A673 (cell line): ENCODE data around the gene PLXDC2. TPM values are rescaled to one million over a fixed set of nuclear protein-coding genes. Genes with fewer than 3 reads are reported as not detected.

ENCODE experiments used
- BruUV-seq: library from RNA; stranded (reverse); fragments of 400-500 nt; replicated peaks from 2 replicates; lab custom pipeline; 2021; lab: Mats Ljungman, UMichigan
- CTCF ChIA-PET: fragments of 300-600 bp; sonication (Branson Sonifier 250); formaldehyde crosslinking; loops from one replicate; lab custom pipeline; 2022; ENCODE audit warnings: antibody characterized with exemption; lab: Charles Lee
- POLR2A ChIA-PET: fragments of 300-600 bp; sonication (Branson Sonifier 250); formaldehyde crosslinking; loops from one replicate; lab custom pipeline; 2022; ENCODE audit warnings: antibody characterized with exemption; ENCODE audit not compliant: low non-redundant PET; lab: Charles Lee
- DNase-seq: peaks from one replicate; pipeline ENCODE4 v3.0.0-alpha.2; 2015; ENCODE audit warnings: low spot score
- H3K27ac ChIP-seq: fragments of 200-600 bp; sonication (generic); 2 replicates; pipeline ENCODE4 v1.5.1; 2016; ENCODE audit warnings: mixed run types, low read depth, mild to moderate bottlenecking, mixed read lengths, antibody characterized with exemption, low read length; ENCODE audit not compliant: poor library complexity, severe bottlenecking
- H3K27me3 ChIP-seq: fragments of 200-600 bp; sonication (generic); replicated peaks from 2 replicates; pipeline ENCODE4 v1.6.1; 2017; ENCODE audit warnings: mixed run types, low read depth, mild to moderate bottlenecking, mixed read lengths, antibody characterized with exemption, low read length; ENCODE audit not compliant: insufficient read depth, poor library complexity
- H3K36me3 ChIP-seq: fragments of 200-600 bp; sonication (generic); 2 replicates; pipeline ENCODE4 v1.6.1; 2016; ENCODE audit warnings: mixed run types, mild to moderate bottlenecking, mixed read lengths, antibody characterized with exemption, low read length; ENCODE audit not compliant: insufficient read depth, poor library complexity, severe bottlenecking
- H3K4me1 ChIP-seq: fragments of 200-600 bp; sonication (generic); 2 replicates; pipeline ENCODE4 v1.6.1; 2017; ENCODE audit warnings: mixed run types, mild to moderate bottlenecking, mixed read lengths, antibody characterized with exemption, low read length; ENCODE audit not compliant: insufficient read depth, poor library complexity, severe bottlenecking
- H3K4me3 ChIP-seq: fragments of 200-600 bp; sonication (generic); 2 replicates; pipeline ENCODE4 v1.5.1; 2016; ENCODE audit warnings: low read depth, mixed run types, mild to moderate bottlenecking, mixed read lengths, low read length; ENCODE audit not compliant: poor library complexity, severe bottlenecking
- H3K9me3 ChIP-seq: fragments of 200-600 bp; sonication (generic); 2 replicates; pipeline ENCODE4 v1.6.1; 2016; ENCODE audit warnings: mixed run types, low read depth, mild to moderate bottlenecking, mixed read lengths, antibody characterized with exemption, low read length; ENCODE audit not compliant: poor library complexity, severe bottlenecking
- EZH2 ChIP-seq: fragments of 200-600 bp; sonication (generic); IDR thresholded peaks from 2 replicates; pipeline ENCODE4 v1.6.1; 2017; ENCODE audit warnings: borderline replicate concordance, low read depth, mild to moderate bottlenecking, mixed read lengths, antibody characterized with exemption, low read length; ENCODE audit not compliant: poor library complexity, severe bottlenecking
- intact Hi-C: fragments of 100-400 bp; cut with micrococcal nuclease; formaldehyde crosslinking; loops from one replicate; pipeline ENCODE4 v1.10.0; 2022; ENCODE audit not compliant: unreplicated experiment
- total RNA-seq: library from RNA; stranded (reverse); gene quantifications from 2 replicates; pipeline ENCODE4 v1.2.3, GENCODE V29; 2021
- TF ChIP-seq, protein P1 (sequence below): fragments of 300-800, 200-600 bp; sonication (generic); conservative IDR thresholded peaks from 2 replicates; pipeline ENCODE4 v1.5.1; 2017; ENCODE audit warnings: low read depth, mild to moderate bottlenecking, antibody characterized with exemption, low read length, moderate library complexity, mixed read lengths

The PLXDC2 gene
- total RNA-seq, 1 experiment from 2014 or later = 74.8 TPM

DNA sequence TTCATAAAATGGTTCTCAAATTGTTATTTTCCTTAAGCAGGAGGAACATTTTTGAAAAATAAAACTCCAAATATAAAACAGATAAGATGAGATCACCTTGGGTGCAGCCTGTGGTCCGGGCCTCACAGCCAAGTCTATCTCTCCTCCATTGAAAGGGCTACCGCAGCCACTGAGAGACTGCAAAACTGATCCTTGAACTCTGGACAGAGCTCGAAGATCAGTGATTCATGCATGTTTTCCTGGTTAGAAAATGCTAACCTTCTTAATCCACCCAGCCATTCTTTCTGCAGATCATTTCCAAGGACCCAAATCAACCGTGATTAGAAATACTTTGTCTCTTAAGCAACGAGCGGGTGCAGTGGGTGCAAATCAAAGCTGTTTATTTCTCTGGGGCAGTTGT is 378.8 kb downstream of the PLXDC2 start:
- no peak overlapping the region for H3K27ac ChIP-seq
- intact Hi-C loops = no loop called here
- no peaks in the 10 kb centered on the region for H3K36me3 ChIP-seq
- ChIA-PET CTCF (no interaction called here), POLR2A (no interaction called here)
- no peak for DNase-seq
- H3K4me1 ChIP-seq = no peaks in the 10 kb centered on the region
- BruUV-seq = no TSS peak
- TF ChIP-seq, protein P1, sequence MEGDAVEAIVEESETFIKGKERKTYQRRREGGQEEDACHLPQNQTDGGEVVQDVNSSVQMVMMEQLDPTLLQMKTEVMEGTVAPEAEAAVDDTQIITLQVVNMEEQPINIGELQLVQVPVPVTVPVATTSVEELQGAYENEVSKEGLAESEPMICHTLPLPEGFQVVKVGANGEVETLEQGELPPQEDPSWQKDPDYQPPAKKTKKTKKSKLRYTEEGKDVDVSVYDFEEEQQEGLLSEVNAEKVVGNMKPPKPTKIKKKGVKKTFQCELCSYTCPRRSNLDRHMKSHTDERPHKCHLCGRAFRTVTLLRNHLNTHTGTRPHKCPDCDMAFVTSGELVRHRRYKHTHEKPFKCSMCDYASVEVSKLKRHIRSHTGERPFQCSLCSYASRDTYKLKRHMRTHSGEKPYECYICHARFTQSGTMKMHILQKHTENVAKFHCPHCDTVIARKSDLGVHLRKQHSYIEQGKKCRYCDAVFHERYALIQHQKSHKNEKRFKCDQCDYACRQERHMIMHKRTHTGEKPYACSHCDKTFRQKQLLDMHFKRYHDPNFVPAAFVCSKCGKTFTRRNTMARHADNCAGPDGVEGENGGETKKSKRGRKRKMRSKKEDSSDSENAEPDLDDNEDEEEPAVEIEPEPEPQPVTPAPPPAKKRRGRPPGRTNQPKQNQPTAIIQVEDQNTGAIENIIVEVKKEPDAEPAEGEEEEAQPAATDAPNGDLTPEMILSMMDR = no peak
- no peak for TF ChIP-seq EZH2
- H3K9me3 ChIP-seq = no peaks in the 10 kb centered on the region
- no peak overlapping the region for H3K4me3 ChIP-seq
- H3K27me3 ChIP-seq = no peaks in the 10 kb centered on the region

DNA sequence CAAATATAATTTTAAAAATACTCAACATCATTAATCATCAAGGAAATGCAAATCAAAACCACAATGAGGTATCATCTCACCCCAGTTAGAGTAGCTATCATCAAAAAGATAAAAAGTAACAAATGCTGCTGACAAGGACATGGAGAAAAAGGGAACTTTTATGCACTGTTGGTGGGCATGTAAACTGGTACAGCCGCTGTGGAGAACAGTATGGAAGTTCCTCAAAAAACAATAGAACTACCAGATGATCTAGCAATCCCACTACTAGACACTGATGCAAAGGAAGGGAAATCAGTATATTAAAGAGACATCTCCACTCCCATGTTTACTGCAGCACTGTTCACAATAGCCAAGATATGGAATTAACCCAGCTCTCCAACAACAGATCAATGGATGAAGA is 384.5 kb downstream of the PLXDC2 start:
- Histone ChIP-seq H3K36me3 (no peaks in the 10 kb centered on the region), H3K4me1 (no peaks in the 10 kb centered on the region), H3K9me3 (no peaks in the 10 kb centered on the region), H3K27ac (no peak overlapping the region), H3K27me3 (no peaks in the 10 kb centered on the region), H3K4me3 (no peak overlapping the region)
- intact Hi-C loops = no loop called here
- POLR2A ChIA-PET = interaction anchor here (0.8 kb wide), 1 partner anchor 302 kb away, joined by 4 read pairs; no protein-coding TSS in a partner anchor
- CTCF ChIA-PET = no interaction called here
- no peak for TF ChIP-seq EZH2
- TF ChIP-seq, protein P1 = no peak
- no TSS peak for BruUV-seq
- DNase-seq = no peak

DNA sequence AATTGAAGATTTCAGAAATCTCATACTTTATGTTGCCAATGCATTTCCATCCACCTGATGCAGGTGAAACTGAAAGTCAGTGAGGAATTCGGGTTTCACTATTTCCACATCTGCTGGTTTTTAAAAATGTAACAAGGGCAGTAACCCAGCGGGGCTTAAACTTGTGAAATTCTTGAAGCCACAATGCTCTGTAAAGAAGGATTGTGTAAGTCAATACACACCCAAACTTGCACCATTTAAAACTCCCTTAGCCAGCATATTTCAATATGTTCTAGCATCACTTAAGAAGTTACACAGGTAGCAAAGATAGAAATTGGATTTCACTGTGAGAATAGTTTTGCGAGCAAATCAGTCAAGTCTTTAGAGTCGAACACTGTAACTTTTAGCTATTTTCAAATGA is 386.1 kb downstream of the PLXDC2 start:
- Histone ChIP-seq H3K27me3 (no peaks in the 10 kb centered on the region), H3K9me3 (no peaks in the 10 kb centered on the region), H3K4me3 (no peak overlapping the region), H3K4me1 (no peaks in the 10 kb centered on the region), H3K27ac (no peak overlapping the region), H3K36me3 (no peaks in the 10 kb centered on the region)
- no peak for DNase-seq
- ChIA-PET CTCF (no interaction called here), POLR2A (no interaction called here)
- TF ChIP-seq EZH2 = no peak
- TF ChIP-seq, protein P1 = no peak
- intact Hi-C loops = no loop called here
- no TSS peak for BruUV-seq
